Right lobe of liver (tissue), 6 donors: ENCODE measurements around the gene NEU2. TPM values are rescaled to one million over a fixed set of nuclear protein-coding genes. Genes with fewer than 3 reads are reported as not detected.

ENCODE experiments used
- ATAC-seq, 4 donors: fragments of 200-7000 bp; cut with Tn5 transposase; one replicate each; pipeline ENCODE4 v1.9.1; 2020; ENCODE audit warnings: mild to moderate bottlenecking in 4 of 4, moderate library complexity in 4 of 4
- DNase-seq, 3 donors: peaks; one replicate each; pipeline ENCODE4 v3.0.0-alpha.2; 2020
- H3K27ac ChIP-seq, 3 donors: fragments of 200-600 bp; one replicate each; pipeline ENCODE4 v1.8.0; 2022
- H3K27me3 ChIP-seq, 2 donors: fragments of 200-600 bp; one replicate each; pipeline ENCODE4 v1.8.0; 2022
- H3K36me3 ChIP-seq, 4 donors: fragments of 200-600 bp; sonication (generic) in 1 of 4; one replicate each; pipeline versions ENCODE4 v1.5.1 to v1.8.0; 2017 to 2022; ENCODE audit warnings: control low read depth in 1 of 4
- H3K4me1 ChIP-seq, 4 donors: fragments of 200-600 bp; sonication (generic) in 1 of 4; one replicate each; pipeline versions ENCODE4 v1.5.1 to v1.8.0; 2017 to 2022; ENCODE audit warnings: control low read depth in 1 of 4
- H3K4me3 ChIP-seq, 3 donors: fragments of 200-600 bp; one replicate each; pipeline ENCODE4 v1.8.0; 2022
- H3K9me3 ChIP-seq, 4 donors: fragments of 200-600 bp; sonication (generic) in 1 of 4; one replicate each; pipeline versions ENCODE4 v1.5.1 to v1.8.0; 2017 to 2022; ENCODE audit warnings: control low read depth in 1 of 4
- CTCF ChIP-seq, 4 donors: fragments of 200-600 bp in 3 of 4; fragments of 450-650 bp in 1 of 4; IDR thresholded peaks; one replicate each; pipeline versions ENCODE4 v1.5.1 to v1.8.0; 2016 to 2022; ENCODE audit warnings: antibody characterized with exemption in 4 of 4, mild to moderate bottlenecking in 2 of 4
- POLR2A ChIP-seq: fragments of 450-650 bp; IDR thresholded peaks from one replicate; pipeline ENCODE4 v1.6.1; 2017; ENCODE audit warnings: antibody characterized with exemption, mild to moderate bottlenecking
- WGBS: methylation state at CpG from one replicate; pipeline ENCODE4 v1.1.6; 2018; ENCODE audit warnings: low coverage, low lambda C conversion rate; ENCODE audit not compliant: insufficient coverage; ENCODE audit errors: missing lambda C conversion rate; 5-methylcytosine and 5-hydroxymethylcytosine counted together
- intact Hi-C, 2 donors: fragments of 100-400 bp; cut with DNase I; formaldehyde crosslinking; loops; one replicate each; pipeline versions ENCODE4 v1.11.2 to v1.14.1; 2022
- total RNA-seq, 6 experiments: library from RNA; depleted of rRNA in 2 of 6; stranded (reverse); fragments of >200 nt in 2 of 6; fragmentation: NEBNext Ultra II Directional in 3 of 6; extraction: Animal tissue kit (Norgen Biotek cat#: 25700) in 3 of 6; gene quantifications; one replicate each; pipeline versions ENCODE4 v1.1.0 to v1.2.4, GENCODE V29; 2016 to 2023
- donor health status: DM: no; HTN: yes; CAD: no.
- donor health status: DM: no; HTN: no; CAD: no.
- donor health status: DM: no; HTN: no; CAD: no.
- donor health status: DM: no; HTN: yes; CAD: no.
- donor health status: DM: no; HTN: yes; CAD: no.

NEU2 gene
- total RNA-seq, 6 experiments from 2014 or later: not detected

GRCh38 chr2:233044974-233045605 is 12.6 kb downstream of the NEU2 start:
- TF ChIP-seq POLR2A (no peak), CTCF (IDR thresholded peaks at IDR 0.05) (no peak)

GRCh38 chr2:233047206-233047605 is 14.7 kb downstream of the NEU2 start:
- Histone ChIP-seq H3K36me3 (no peaks in the 10 kb centered on the region), H3K27me3 (no peaks in the 10 kb centered on the region), H3K9me3 (no peaks in the 10 kb centered on the region), H3K4me3 (no peak overlapping the region), H3K4me1 (peaks cover 0 to 5% (median 0%) of the 10 kb centered on the region in 4 donors), H3K27ac (no peak overlapping the region)
- no peak for ATAC-seq
- intact Hi-C loops: no loop called here
- no peak for DNase-seq
- 94% methylated on average over 3 of the region's 3 CpGs for WGBS
- TF ChIP-seq POLR2A (no peak), CTCF (IDR thresholded peaks at IDR 0.05) (no peak)

More at GRCh38 chr2:233044974-233045605, 12.6 kb downstream of the NEU2 start:
- ATAC-seq (no peak), DNase-seq (no peak)
- peaks cover 0 to 5% (median 0%) of the 10 kb centered on the region in 4 donors for H3K4me1 ChIP-seq
- H3K27me3 ChIP-seq: no peaks in the 10 kb centered on the region
- 74% methylated on average over 4 of the region's 9 CpGs for WGBS
- H3K4me3 ChIP-seq: no peak overlapping the region
- no peaks in the 10 kb centered on the region for H3K36me3 ChIP-seq
- H3K9me3 ChIP-seq: no peaks in the 10 kb centered on the region
- H3K27ac ChIP-seq: no peak overlapping the region
- intact Hi-C loops: no loop called here

- no peaks in the 10 kb centered on the region for H3K27me3 ChIP-seq
- ATAC-seq (no peak), DNase-seq (no peak)
- H3K4me1 ChIP-seq: peaks cover 0 to 5% (median 0%) of the 10 kb centered on the region in 4 donors
- H3K27ac ChIP-seq: no peak overlapping the region
- TF ChIP-seq CTCF (IDR thresholded peaks at IDR 0.05): no peak
- no peak for TF ChIP-seq POLR2A
- intact Hi-C loops: no loop called here
- no peak overlapping the region for H3K4me3 ChIP-seq
- no peaks in the 10 kb centered on the region for H3K9me3 ChIP-seq
- H3K36me3 ChIP-seq: no peaks in the 10 kb centered on the region
- 85% methylated on average over 9 of the region's 9 CpGs for WGBS
Measured at GRCh38 chr2:233047667-233048066, 15.2 kb downstream of the NEU2 start.

- H3K27me3 ChIP-seq: no peaks in the 10 kb centered on the region
- peaks cover 0 to under 1% (median 0%) of the 10 kb centered on the region in 4 donors for H3K4me1 ChIP-seq
- no peak overlapping the region for H3K27ac ChIP-seq
- DNase-seq (no peak), ATAC-seq (no peak)
- TF ChIP-seq POLR2A (no peak), CTCF (IDR thresholded peaks at IDR 0.05) (no peak)
- H3K9me3 ChIP-seq: no peaks in the 10 kb centered on the region
- no peaks in the 10 kb centered on the region for H3K36me3 ChIP-seq
- H3K4me3 ChIP-seq: no peak overlapping the region
- WGBS: 90% methylated on average over 10 of the region's 10 CpGs
- intact Hi-C loops: no loop called here
Measured at GRCh38 chr2:233048569-233049193, 16.2 kb downstream of the NEU2 start.
